Panc1 (cell line): ENCODE measurements around the gene LTC4S. TPM values are rescaled to one million over a fixed set of nuclear protein-coding genes. Genes with fewer than 3 reads are reported as not detected.
A peak's percentile ranks its signal among the peaks of the same experiment; 100 is the strongest.

ENCODE experiments used
- ATAC-seq: fragments of 200-7000 bp; cut with Tn5 transposase; 2 replicates; pipeline ENCODE4 v1.9.1; 2020; ENCODE audit warnings: mild to moderate bottlenecking, moderate library complexity
- BruUV-seq: library from RNA; stranded (reverse); fragments of 400-500 nt; replicated peaks from 2 replicates; lab custom pipeline; 2021; lab: Mats Ljungman, UMichigan
- CTCF ChIA-PET: fragments of 300-600 bp; sonication (Branson Sonifier 250); formaldehyde crosslinking; loops from one replicate; lab custom pipeline; 2022; ENCODE audit warnings: antibody characterized with exemption; lab: Charles Lee
- POLR2A ChIA-PET: fragments of 300-600 bp; sonication (Branson Sonifier 250); formaldehyde crosslinking; loops from one replicate; lab custom pipeline; 2022; ENCODE audit warnings: antibody characterized with exemption; lab: Charles Lee
- DNase-seq: peaks from one replicate; pipeline ENCODE4 v3.0.0-alpha.2; 2010; ENCODE audit warnings: low read depth, low spot score
- H3K27ac ChIP-seq: 2 replicates; pipeline ENCODE4 v1.5.1; 2011; ENCODE audit warnings: mild to moderate bottlenecking, low read length, inconsistent platforms
- H3K27me3 ChIP-seq: fragments of 200-500 bp; sonication (Bioruptor generic); 2 replicates; pipeline ENCODE4 v1.6.0; 2014; ENCODE audit warnings: low read length, inconsistent platforms; ENCODE audit not compliant: control insufficient read depth, insufficient read depth
- H3K36me3 ChIP-seq: fragments of 200-500 bp; sonication (Bioruptor generic); 2 replicates; pipeline ENCODE4 v1.5.1; 2014; ENCODE audit warnings: inconsistent platforms, mild to moderate bottlenecking, low read length, moderate library complexity; ENCODE audit not compliant: control insufficient read depth, insufficient read depth
- H3K4me1 ChIP-seq: 2 replicates; pipeline ENCODE4 v1.5.1; 2011; ENCODE audit warnings: inconsistent platforms, mild to moderate bottlenecking, low read length, moderate library complexity; ENCODE audit not compliant: control insufficient read depth, insufficient read depth
- H3K4me3 ChIP-seq, 2 experiments: 2 replicates each; pipeline ENCODE4 v1.5.1; 2011 to 2012; ENCODE audit warnings: low read depth in 2 of 2, low read length in 2 of 2, mild to moderate bottlenecking in 2 of 2, inconsistent platforms in 1 of 2, moderate library complexity in 1 of 2
- H3K9me3 ChIP-seq: fragments of 200-500 bp; sonication (Bioruptor generic); 2 replicates; pipeline ENCODE4 v1.5.1; 2014; ENCODE audit warnings: low read depth, mild to moderate bottlenecking, inconsistent platforms, low read length, moderate library complexity; ENCODE audit not compliant: control insufficient read depth, insufficient read depth
- POLR2AphosphoS5 ChIP-seq: IDR thresholded peaks from 2 replicates; pipeline ENCODE4 v1.6.1; 2012; ENCODE audit warnings: mild to moderate bottlenecking, low read depth, low read length, moderate library complexity
- SIN3A ChIP-seq: IDR thresholded peaks from 2 replicates; pipeline ENCODE4 v1.6.1; 2012; ENCODE audit warnings: low read depth, mild to moderate bottlenecking, low read length, moderate library complexity, borderline replicate concordance; ENCODE audit not compliant: insufficient read depth
- TCF7L2 ChIP-seq: IDR thresholded peaks from 2 replicates; pipeline ENCODE4 v1.6.1; 2011; ENCODE audit warnings: mild to moderate bottlenecking, low read depth, low read length, inconsistent platforms
- in situ Hi-C: cut with HindIII; loops from 2 replicates; pipeline ENCODE4 v1.10.0; 2016; ENCODE audit warnings: low sequenced_read_pairs, low pct_unique_long_range_greater_than_20kb
- intact Hi-C: fragments of 100-400 bp; cut with micrococcal nuclease; formaldehyde crosslinking; loops from one replicate; pipeline ENCODE4 v1.10.0; 2022; ENCODE audit not compliant: unreplicated experiment
- total RNA-seq: library from RNA; stranded (reverse); gene quantifications from one replicate; pipeline ENCODE4 v1.2.1, GENCODE V29; 2021; ENCODE audit not compliant: unreplicated experiment
- TF ChIP-seq, protein P1 (sequence below), 2 experiments: IDR thresholded peaks; 2 replicates each; pipeline ENCODE4 v1.6.1; 2011 to 2012; ENCODE audit warnings: low read depth in 2 of 2, control low read depth in 1 of 2, low read length in 1 of 2, mild to moderate bottlenecking in 1 of 2, moderate library complexity in 1 of 2; ENCODE audit not compliant: insufficient read depth in 1 of 2
- TF ChIP-seq, protein P2 (sequence below): fragments of 450-650 bp; IDR thresholded peaks from 2 replicates; pipeline ENCODE4 v1.5.1; 2017; ENCODE audit warnings: mild to moderate bottlenecking

LTC4S gene
- total RNA-seq, 1 experiment from 2014 or later, result 0.69 TPM

- Histone ChIP-seq H3K27ac (no peak overlapping the region), H3K9me3 (no peaks in the 10 kb centered on the region), H3K36me3 (no peaks in the 10 kb centered on the region), H3K4me1 (no peaks in the 10 kb centered on the region), H3K4me3 (no peak overlapping the region), H3K27me3 (no peaks in the 10 kb centered on the region)
- ChIA-PET POLR2A (interaction anchor here (0.6 kb wide), 1 partner anchor 33 kb away, joined by 3 read pairs; no protein-coding TSS in a partner anchor), CTCF (no interaction called here)
- intact Hi-C loops (no loop called here), in situ Hi-C loops (no loop called here)
- ATAC-seq, result no peak
- TSS peak; percentile 68 for BruUV-seq
- DNase-seq, result no peak
- TF ChIP-seq TCF7L2, result no peak
- TF ChIP-seq SIN3A, result no peak
- TF ChIP-seq, protein P1, sequence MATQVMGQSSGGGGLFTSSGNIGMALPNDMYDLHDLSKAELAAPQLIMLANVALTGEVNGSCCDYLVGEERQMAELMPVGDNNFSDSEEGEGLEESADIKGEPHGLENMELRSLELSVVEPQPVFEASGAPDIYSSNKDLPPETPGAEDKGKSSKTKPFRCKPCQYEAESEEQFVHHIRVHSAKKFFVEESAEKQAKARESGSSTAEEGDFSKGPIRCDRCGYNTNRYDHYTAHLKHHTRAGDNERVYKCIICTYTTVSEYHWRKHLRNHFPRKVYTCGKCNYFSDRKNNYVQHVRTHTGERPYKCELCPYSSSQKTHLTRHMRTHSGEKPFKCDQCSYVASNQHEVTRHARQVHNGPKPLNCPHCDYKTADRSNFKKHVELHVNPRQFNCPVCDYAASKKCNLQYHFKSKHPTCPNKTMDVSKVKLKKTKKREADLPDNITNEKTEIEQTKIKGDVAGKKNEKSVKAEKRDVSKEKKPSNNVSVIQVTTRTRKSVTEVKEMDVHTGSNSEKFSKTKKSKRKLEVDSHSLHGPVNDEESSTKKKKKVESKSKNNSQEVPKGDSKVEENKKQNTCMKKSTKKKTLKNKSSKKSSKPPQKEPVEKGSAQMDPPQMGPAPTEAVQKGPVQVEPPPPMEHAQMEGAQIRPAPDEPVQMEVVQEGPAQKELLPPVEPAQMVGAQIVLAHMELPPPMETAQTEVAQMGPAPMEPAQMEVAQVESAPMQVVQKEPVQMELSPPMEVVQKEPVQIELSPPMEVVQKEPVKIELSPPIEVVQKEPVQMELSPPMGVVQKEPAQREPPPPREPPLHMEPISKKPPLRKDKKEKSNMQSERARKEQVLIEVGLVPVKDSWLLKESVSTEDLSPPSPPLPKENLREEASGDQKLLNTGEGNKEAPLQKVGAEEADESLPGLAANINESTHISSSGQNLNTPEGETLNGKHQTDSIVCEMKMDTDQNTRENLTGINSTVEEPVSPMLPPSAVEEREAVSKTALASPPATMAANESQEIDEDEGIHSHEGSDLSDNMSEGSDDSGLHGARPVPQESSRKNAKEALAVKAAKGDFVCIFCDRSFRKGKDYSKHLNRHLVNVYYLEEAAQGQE (IDR thresholded peaks at IDR 0.05; ENCODE audit: insufficient read depth in 1 of 2, low read depth in 2 of 2, low read length in 1 of 2), result no peak
- TF ChIP-seq POLR2AphosphoS5, result no peak
- TF ChIP-seq, protein P2, sequence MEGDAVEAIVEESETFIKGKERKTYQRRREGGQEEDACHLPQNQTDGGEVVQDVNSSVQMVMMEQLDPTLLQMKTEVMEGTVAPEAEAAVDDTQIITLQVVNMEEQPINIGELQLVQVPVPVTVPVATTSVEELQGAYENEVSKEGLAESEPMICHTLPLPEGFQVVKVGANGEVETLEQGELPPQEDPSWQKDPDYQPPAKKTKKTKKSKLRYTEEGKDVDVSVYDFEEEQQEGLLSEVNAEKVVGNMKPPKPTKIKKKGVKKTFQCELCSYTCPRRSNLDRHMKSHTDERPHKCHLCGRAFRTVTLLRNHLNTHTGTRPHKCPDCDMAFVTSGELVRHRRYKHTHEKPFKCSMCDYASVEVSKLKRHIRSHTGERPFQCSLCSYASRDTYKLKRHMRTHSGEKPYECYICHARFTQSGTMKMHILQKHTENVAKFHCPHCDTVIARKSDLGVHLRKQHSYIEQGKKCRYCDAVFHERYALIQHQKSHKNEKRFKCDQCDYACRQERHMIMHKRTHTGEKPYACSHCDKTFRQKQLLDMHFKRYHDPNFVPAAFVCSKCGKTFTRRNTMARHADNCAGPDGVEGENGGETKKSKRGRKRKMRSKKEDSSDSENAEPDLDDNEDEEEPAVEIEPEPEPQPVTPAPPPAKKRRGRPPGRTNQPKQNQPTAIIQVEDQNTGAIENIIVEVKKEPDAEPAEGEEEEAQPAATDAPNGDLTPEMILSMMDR, result no peak
Observed at GRCh38 chr5:179746872-179747271, 46.9 kb upstream of the LTC4S start.

DNA sequence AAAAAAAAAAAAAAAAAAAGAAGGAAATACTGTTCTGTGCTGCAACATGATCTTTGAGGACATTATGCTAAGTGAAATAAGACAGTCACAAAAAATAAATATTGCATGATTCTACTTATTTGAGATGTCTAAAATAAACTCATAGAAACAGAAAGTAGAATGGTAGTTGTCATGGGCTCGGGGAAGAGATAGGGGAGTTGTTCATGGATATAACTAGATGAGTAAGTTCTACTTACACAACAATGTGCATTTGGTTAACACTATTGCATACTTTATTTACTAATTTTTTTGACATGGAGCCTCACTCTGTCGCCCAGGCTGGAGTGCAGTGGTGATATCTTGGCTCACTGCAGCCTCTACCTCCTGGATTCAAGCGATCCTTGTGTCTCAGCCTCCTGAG, 46.0 kb upstream of the LTC4S start:
- Histone ChIP-seq H3K27me3 (no peaks in the 10 kb centered on the region), H3K4me1 (no peaks in the 10 kb centered on the region), H3K27ac (no peak overlapping the region), H3K9me3 (no peaks in the 10 kb centered on the region), H3K36me3 (no peaks in the 10 kb centered on the region), H3K4me3 (no peak overlapping the region)
- ChIA-PET CTCF (no interaction called here), POLR2A (no interaction called here)
- TF ChIP-seq TCF7L2, result no peak
- TF ChIP-seq, protein P2, result no peak
- no peak for TF ChIP-seq SIN3A
- TF ChIP-seq, protein P1 (IDR thresholded peaks at IDR 0.05; ENCODE audit: insufficient read depth in 1 of 2, low read depth in 2 of 2, low read length in 1 of 2), result no peak
- no peak for TF ChIP-seq POLR2AphosphoS5
- intact Hi-C loops, result no loop called here
- ATAC-seq, result no peak
- no TSS peak for BruUV-seq
- in situ Hi-C loops, result no loop called here
- no peak for DNase-seq
